Measurements from ENCODE around the gene MPP2.
A peak's percentile ranks its signal among the peaks of the same experiment; 100 is the strongest.
"Not testable (repeated sequence)": the region's sequence is repeated elsewhere in the genome, so short reads cannot be mapped to it uniquely, and the experiment has no call there.

Gene MPP2

GRCh38 chr17:43928609-43929008 is 21.3 kb upstream of the MPP2 start:
- no peak for DNase-seq (ENCODE audit: low spot score)

- not testable (repeated sequence) for DNase-seq (ENCODE audit: low spot score)
These were observed 20.6 kb upstream of the MPP2 start for GRCh38 chr17:43927929-43928328.

DNA sequence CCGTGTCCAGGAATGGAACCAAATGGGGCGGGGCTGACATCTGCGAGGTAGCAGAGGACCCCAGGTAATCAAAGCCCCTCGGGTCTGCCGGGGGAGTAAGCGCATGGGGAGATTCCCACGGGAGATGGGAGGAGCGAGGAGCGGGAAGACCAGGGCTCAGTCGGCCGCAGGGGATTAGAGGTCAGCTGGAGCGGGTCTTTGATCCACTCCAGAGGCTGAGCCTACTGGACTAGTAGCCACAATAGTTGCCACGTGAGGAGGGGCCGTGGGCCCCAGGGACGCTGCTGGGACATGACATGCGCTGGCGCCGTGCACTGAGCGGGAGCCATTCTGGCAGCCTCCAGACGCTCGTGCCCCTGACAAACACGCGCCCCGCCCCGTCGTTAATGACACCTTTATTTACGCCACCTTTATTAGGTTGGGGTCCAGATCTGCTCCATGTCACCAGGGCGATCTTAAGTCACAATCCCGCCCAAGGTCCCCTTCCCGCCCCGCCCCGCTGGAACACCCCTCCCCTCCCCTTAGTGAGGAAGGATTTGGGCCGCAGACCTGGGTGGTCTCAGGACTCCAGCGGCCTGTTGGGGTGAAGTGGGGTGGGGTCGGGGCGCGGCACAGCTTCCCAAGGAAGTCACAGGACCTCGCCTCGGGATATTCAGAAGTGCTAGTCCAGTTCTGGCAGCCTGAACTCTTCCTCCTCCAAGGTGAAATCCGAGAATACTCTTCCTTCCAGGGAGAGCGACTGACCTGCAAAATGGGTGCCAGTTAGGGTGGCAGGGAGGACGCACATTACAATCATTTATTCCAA is 19.9 kb upstream of the MPP2 start:
- no peak for DNase-seq (ENCODE audit: low spot score)

DNA sequence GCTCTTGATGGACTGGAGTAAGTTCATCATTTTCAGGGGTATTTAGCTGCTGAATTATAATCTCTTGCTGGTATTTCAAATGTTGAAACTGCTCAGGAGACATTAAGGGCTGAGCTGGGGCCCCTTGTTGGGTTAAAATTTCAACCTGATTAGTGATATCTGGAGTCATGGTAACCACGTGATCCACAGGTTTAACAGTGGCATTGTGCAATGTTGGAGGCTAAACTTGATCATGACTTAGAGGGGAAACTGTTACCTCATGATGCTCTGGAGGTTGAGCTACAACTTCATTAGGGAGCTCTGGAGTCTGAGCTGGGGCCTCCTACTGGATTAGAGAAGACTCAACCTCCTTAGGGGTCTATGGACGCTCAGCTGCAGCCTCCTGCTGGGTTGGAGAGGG is 17.2 kb upstream of the MPP2 start:
- DNase-seq (ENCODE audit: low spot score): no peak

- no peak for DNase-seq (ENCODE audit: low spot score)
These were observed 13.3 kb upstream of the MPP2 start for GRCh38 chr17:43920500-43921095.

DNA sequence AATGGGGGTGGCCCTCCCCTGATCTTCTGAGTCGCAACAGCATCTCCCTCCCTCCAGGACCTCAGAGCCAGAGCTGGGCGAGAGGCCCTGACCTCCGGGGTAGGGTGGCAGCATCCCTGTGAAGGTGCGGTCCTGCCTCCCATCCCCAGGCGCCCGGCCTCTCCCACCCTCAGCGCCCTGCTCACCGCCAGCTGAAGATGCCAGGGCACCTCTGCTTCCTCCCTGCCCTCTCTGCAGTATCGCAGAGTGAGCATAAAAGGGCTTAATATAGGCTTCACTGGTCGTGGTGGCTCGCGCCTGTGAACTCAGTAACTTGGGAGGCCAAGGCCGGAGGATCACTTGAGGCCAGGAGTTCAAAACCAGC is 10.7 kb upstream of the MPP2 start:
- no peak for DNase-seq (ENCODE audit: low spot score)

- DNase-seq (ENCODE audit: low spot score): peak; percentile 46
These were observed 10.2 kb upstream of the MPP2 start for GRCh38 chr17:43917348-43918025.

DNA sequence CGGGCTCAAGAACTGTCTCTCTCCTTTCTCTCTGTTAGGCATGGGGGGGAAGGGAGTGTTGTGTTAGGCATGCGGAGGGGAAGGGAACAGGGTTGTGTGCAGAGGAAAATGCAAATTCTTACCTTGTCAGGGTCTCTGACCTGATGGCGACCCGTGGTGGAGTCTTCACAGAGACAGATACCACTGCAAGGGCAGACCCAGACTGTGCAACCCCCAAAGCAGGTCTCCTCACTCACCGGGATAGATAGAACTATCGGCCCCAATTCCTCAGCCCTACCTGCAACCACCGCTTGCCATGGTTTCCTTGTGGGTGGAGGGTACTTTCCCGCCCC is 9.6 kb upstream of the MPP2 start:
- no peak for DNase-seq (ENCODE audit: low spot score)

DNA sequence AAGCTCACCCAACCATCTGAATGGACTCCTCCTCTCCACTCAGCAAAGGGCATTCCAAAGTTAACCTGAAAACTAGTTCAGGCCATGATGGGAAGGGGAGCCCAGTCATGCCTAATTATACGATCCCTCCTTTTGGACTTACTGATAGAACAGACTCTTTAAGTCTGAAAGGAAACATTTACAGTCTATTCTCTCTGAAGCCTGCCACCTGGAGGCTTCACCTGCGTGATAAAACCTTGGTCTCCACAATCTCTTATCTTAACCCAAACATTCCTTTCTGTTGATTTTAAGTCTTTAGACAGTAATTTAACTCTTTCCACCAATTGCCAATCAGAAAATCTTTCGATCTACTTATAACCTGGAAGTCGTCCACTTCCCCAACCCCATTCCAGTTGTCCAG is 9.0 kb upstream of the MPP2 start:
- no peak for DNase-seq (ENCODE audit: low spot score)

DNA sequence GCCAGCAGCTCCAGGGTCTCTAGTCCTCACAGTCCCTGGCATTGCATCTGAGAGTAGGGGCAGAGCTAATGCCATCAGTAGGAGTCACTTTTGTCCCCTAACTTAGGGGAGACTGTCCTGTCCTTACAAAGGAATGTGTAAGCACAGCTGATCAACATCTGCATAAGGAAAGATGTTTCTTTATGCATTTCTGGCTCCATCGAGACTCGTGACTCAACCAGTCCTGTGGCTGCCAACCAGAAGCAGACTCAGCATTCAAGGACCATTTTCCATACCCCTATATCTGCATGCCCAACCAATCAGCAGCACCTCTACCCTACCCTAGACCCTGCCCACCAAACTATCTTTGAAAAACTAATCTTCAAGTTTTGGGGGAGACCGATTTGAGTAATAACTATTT is 8.2 kb upstream of the MPP2 start:
- DNase-seq (ENCODE audit: low spot score): no peak

- no peak for DNase-seq (ENCODE audit: low spot score)
These were observed 7.1 kb upstream of the MPP2 start for GRCh38 chr17:43914451-43914850.

DNA sequence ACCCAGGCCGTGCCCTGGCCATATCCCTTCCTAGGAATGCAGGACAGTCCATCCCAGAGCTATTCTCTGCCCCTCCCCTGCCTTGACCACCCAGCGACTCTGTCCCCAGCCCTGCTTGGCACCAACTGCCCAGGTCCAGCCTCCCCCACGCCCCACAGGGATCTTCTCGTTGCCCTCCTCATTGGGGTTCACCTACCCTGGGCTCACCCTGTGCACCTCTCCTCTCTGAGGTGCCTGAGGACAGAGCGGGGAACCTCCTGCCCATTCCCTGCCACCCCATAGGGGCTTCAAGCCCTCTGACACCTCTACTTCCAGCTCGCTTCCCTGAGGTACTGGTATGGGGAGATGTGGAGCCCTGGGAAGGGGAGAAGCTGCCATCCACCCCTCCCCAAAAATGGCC is 6.2 kb upstream of the MPP2 start:
- DNase-seq (ENCODE audit: low spot score): no peak

DNA sequence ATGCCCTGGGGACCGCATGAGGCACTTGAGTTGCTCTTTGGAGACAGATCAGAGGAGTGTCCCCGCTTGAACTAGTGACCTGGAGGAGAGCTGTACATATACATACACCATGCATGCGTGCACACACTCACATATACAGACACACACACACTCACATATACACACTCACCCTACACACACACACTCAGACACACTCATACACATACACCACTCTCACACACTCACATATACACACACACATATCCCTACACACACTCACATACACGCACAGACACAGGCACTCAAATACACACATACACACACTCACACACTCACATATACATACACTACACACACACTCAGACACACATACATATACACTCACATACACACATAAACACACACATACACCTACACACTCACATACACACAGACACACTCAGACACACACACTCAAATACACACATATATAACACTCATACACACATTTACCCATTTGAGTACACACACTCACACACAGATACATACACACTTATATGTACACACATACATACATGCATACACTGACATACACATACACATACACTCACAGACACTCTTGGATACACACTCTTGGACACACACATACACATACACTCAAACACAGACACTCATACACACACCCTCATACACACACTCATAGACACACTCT is 5.4 kb upstream of the MPP2 start:
- no peak for DNase-seq (ENCODE audit: low spot score)

DNA sequence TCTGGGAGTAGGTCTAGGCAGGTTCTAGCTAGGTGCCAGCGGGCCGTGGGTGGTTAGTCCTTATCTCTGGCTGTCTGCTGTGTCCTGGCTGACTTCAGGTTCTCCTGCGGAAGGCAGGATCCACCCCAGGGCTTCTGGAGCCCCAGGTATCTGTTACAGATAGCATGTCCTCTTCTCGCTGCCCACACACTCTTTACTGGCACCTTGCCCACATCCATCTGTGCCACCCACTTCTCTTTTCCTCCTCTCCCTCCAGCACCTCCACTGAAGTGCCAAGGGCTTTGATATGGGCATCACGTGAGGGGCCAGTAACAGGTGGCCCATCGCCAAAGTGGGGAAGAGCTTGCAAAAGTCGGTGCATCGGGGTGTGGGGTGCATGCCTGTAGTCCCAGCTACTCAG is 4.6 kb upstream of the MPP2 start:
- no peak for DNase-seq (ENCODE audit: low spot score)

GRCh38 chr17:43909537-43910231 is 2.3 kb upstream of the MPP2 start:
- no peak for DNase-seq (ENCODE audit: low spot score)

GRCh38 chr17:43907998-43908721 is 824 bp upstream of the MPP2 start:
- DNase-seq (ENCODE audit: low spot score): peak; percentile 52

GRCh38 chr17:43906951-43907424 is 348 bp downstream of the MPP2 start:
- DNase-seq (ENCODE audit: low spot score): no peak

DNA sequence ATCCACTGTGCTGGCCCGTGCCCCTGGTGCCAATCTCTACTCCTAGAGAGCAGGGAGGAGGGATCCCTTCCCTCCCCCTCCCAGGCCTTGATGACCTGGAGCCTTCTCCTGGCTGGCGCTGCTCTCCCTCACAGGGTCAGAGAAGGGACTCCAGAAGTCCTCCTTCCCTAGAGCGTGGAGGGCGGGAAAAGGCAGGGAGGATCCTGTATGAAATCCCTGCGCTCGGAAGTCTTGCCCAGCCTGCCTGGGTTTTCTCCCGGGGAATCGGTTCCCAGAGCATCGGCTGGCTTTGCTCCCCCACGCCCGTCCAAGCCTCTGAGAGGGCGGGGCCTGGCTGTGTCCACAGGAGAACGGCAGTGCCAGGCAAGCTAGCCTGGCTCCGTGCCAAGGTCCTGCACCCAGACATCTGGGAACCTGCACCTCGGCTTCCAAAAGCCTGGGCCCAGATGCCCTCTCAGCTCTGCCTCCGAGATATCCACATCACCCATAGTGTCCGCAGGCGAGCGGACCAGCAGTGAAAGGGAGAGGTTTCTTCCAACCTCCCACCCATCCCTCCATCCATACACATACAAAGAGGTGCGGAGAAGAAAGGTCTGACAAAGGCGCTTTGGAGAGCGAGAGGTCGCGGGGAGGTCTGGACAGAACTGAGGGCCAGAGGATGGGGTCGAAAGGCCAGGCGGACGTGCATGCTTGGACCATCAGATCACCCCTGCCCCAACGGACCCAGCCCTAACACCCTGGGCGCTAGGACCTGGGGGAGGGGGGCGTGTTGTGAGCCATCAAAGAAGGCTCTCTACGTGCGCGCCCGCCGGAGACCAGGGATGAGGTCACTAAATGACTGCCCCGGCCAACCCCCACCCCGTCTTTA is 1.1 kb downstream of the MPP2 start:
- DNase-seq (ENCODE audit: low spot score): peak; percentile 19

- DNase-seq (ENCODE audit: low spot score): no peak
These were observed 1.8 kb downstream of the MPP2 start for GRCh38 chr17:43905400-43905984.

Measured in CD4-positive, alpha-beta T cell treated with Interleukin-2 at 100 ng/mL for 4 hours (primary cell).